NOMO-1 treated with dmso at 0.1 percent for 144 hours (cell line): ENCODE measurements around the gene LHX2.
"Not testable (repeated sequence)": the region's sequence is repeated elsewhere in the genome, so short reads cannot be mapped to it uniquely, and the experiment has no call there.

Experiments
- DNase-seq: peaks from one replicate; lab custom pipeline; 2025; ENCODE audit not compliant: unreplicated experiment; lab: John Stamatoyannopoulos, UW

The LHX2 gene, protein sequence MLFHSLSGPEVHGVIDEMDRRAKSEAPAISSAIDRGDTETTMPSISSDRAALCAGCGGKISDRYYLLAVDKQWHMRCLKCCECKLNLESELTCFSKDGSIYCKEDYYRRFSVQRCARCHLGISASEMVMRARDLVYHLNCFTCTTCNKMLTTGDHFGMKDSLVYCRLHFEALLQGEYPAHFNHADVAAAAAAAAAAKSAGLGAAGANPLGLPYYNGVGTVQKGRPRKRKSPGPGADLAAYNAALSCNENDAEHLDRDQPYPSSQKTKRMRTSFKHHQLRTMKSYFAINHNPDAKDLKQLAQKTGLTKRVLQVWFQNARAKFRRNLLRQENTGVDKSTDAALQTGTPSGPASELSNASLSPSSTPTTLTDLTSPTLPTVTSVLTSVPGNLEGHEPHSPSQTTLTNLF

DNA sequence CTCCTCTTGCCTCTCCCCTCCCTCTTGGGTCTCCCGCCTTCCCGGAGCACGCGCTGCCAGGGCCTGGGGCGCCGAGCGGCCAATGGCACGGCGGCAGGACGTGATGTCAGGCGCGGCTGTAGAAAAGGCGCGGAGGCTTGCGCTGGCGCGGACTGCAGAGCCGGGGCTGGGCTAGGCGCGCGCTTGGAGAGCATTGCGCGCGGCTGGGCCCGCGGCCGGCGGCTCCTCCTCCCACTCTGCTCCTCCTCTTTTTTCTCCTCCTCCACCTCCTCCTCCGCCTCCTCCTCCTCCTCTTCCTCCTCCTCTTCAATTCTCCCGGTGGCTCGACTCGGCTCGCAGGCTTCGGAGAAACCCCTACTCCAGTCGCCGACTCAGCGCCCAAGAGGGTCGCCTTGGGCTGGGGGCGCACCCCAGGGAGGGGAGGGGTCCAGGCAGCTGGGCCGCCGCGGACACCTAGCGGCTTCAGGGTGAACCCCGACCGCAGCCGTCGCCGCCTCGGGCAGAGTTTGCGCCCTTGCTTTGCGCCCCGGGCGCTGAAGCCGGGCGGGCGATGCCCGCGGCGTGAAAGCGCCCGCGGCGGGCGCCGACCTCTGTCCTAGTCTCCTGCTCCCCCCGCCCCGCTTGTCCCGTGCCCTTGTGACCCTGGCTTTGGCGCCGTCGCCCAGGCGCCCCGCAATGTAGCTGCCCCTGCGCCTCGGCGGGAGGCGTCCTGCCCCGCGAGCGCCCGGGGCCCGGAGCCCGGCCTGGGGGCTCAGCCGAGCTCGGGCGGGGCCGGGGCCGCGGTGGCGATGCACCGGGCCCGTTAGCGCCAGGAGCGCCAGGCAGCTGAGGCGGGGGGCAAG lies at the start of gene LHX2:
LHX2 (plus strand) TSS at position 309 of the 842 bp plus-strand sequence. CDS start 581 bp downstream, outside the sequence.
- peak; percentile 48 for DNase-seq

DNA sequence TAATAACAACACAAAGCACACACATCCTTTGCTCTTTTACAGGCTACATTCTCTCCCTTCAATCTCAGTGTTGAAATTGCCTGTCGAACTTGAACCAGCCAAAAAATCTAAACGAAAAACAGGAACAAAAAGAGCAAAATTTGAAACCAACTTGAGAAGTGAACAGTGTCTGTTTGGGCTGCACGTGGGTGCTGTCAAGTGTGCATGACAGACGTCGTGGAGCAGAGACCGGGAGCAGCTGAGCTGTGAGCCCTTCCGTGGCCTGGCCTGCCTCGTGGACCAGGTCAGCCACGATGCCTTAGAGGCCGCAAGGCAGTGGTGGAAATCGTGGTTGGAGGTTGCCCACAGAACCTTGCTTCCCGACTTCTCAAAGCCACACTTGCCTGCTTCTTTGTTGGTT lies 46.8 kb upstream of the LHX2 start:
- peak; percentile 8 for DNase-seq

DNA sequence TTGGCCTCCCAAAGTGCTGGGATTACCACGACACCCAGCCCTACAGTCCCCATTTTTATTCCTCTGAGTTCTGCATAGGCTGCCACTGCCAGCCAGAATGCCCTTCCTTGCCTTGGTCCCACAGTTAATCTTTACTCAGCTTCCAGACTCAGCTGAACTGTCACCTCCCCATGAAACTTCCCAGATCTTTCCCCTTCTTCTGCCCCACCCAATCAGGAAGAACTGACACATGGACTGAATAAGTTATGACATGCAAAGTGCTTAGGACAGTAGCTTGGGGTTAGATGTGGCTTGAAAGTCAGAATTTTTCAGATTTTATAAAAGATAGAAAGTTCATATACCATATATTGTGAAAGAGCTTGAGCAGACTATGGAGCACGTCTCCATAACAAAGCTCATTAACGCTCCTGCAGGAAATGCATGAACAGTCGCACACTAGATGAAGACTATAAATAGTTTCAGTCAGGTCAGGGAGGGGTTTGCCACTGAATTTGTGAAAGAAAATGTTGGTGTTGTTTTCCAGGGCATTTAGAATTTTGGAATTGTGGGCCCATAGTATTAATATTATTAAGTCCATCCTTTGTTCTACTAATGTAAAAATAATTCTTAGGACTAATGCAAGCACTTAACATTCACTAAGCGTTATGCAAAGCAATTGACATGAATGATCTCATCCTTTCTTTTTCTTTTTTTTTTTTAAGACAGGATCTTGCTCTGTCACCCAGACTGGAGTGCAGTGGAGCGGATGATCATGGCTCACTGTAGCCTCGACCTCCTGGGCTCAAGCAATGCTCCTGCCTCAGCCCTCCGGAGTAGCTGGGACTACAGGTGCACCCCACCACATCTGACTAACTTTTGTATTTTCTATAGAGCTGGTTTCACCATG lies 45.5 kb upstream of the LHX2 start:
- no peak for DNase-seq

DNA sequence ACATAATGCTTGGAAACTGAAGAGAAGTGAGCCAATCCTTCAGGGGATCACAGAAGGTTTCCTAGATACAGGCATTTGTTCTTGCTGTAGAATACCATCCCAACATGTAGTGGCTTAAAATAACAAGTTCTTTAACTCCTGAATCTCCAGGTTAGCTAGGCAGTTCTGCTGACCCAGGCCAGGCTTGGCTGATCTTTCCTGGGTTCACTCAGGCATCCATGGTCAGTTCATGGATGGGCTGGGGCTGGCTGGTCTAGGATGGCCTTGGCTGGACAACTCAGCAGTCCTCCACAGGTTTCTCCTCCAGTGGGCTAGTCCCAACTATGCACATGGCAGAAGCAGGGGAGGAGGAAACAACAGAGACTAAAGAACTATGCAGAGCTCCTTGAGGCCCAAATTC lies 44.2 kb upstream of the LHX2 start:
- no peak for DNase-seq

GRCh38 chr9:123972618-123973017 lies 39.0 kb upstream of the LHX2 start:
- DNase-seq, result no peak

- DNase-seq, result no peak
Measured at GRCh38 chr9:123973590-123974223, 37.9 kb upstream of the LHX2 start.

DNA sequence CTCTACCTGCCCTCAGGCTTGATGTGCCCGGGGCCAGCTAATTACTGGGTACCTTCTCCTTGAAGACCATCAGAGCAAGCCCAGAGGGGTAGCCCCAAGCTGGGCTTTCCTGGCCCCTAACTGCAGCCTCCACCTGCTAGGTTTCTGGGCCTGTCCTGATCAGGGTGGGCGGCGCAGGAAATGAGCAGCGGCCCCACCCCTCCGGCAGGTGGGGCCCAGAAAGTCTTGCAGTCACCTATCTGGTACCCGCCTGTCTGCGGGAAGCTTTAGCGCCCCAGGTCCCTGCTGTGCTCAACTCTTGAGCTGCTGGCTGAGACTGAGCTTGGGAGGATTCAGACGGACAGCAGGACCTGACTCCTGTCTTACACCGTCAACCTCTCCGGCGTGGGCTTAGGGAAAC lies 37.1 kb upstream of the LHX2 start:
- DNase-seq, result no peak

- no peak for DNase-seq
Measured at GRCh38 chr9:123975871-123976270, 35.7 kb upstream of the LHX2 start.

DNA sequence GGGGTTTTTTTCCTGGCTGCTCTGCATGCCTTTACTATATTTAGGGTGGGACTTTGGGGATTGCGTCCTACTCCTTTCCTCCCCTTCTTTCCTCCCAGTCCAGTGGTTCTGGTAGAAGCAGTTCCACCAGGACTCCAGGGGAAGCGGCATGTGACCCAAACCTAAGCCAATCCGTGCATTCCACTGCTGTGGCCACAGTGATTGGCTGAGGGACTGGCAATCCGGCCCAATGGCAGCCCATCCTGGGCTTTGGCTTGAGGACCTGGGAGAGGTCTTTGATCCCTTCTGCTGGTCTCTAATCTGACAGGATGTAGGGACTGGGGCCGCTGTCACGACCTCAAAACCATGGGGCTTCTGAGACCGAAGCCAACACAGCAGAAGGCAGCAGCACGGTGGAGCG lies 35.0 kb upstream of the LHX2 start:
- DNase-seq, result not testable (repeated sequence)

DNA sequence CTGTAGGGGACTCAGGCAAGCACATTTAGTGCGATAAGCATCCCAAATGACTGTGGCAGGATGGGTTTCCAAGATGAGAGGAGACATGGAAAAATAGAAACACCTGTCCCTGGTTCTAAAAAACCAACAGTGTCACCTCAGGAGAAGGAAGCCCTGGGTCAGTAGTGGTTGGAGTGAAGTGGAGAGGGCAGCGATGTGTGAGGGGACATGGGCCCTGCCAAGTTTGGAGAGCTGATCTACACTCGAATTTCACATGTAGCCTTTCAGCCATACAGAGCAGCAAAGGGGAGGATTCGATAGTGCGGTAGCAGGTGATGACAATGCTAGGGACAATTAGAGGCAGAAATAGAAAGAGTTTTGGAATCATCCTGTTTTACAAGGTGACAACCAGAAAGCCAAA lies 32.6 kb upstream of the LHX2 start:
- no peak for DNase-seq

DNA sequence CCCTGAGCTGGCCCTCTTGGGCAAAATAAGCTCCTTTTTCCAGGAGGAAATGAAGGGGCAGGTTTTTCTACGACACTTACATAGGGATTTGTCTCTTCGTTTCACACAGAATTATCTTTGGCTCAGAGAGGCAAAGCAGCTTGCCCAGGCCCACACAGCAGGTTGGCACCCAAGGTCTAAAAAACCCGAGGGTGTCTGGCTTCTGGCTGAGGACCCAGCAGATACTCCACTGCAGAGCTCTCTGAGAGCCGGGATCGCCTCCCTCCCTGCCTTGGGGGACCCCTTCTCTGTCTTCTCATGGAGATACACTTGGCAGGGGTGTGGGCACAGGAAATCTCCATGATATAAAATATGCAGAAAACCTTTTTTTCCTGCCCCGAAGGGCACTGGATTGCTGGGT lies 29.0 kb upstream of the LHX2 start:
- no peak for DNase-seq

- DNase-seq, result no peak
Measured at GRCh38 chr9:123983047-123983446, 28.5 kb upstream of the LHX2 start.

DNA sequence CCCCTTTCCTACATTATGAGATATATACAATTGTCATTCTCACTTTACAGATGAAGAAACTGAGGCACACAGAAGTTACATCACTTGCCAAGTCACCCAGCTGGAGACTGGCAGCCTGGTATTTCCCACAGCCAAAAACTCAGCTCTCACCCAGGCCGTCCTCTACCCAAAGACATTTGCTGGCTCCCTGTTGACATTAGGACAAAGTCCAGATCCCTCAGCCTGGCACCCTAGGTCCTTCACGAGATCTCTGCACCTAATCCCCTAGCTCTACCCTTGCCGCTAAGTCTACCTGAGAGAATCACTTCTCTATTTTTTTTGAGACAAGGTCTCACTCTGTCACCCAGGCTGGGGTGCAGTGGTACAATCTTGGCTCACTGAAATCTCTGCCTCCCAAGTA lies 26.8 kb upstream of the LHX2 start:
- no peak for DNase-seq

- DNase-seq, result no peak
Measured at GRCh38 chr9:123985869-123986268, 25.7 kb upstream of the LHX2 start.

- DNase-seq, result no peak
Measured at GRCh38 chr9:123990427-123990826, 21.1 kb upstream of the LHX2 start.

DNA sequence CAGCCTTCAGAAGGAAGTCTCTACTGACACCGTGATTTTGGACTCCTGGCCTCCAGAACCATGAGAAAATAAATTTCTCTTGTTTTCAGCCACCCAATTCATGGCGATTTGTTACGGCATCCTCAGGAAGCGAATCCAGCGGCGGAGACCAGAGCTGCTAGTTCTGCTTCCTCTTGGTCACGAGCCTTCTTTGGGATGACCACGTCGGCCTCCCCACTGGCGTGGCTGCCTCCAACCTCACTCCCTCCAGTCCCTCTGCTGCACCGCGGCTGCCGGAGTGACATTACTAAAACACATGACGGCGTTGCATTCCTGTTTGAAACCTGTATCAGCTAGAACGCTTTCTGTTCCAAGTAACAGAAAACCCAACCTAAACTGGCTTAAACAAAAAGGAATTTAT lies 18.9 kb upstream of the LHX2 start:
- DNase-seq, result not testable (repeated sequence)

GRCh38 chr9:123996731-123997421 lies 14.7 kb upstream of the LHX2 start:
- DNase-seq, result no peak

DNA sequence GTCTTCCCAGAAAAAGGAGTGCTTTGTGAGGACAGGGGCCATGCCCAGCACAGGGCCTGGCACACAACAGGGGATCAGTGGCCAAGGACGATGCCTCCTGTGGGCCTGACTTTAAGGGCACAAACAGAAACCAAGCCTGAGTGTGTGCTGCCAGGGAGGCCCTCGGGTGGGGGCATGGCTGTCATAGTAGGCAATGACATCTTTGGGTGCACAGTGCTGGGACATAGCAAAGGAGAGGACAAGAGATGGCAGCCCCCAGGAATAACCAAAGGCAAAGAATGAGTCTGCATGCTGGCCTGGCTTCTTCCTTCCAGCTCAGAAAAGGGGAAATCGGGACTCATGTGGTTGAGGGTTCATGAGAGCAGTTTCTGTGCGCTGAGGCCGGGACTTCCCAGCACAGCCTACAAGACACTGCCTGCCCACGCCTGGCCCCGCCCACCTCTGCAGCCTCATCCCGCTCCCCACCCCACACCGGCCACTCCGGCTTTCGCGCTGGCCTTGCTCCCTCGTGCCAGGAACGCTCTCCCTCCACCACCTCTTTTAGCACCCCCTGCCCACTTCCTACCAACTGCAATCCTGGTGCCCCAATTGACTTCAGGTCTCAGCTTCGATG lies 13.8 kb upstream of the LHX2 start:
- peak; percentile 44 for DNase-seq

- no peak for DNase-seq
Measured at GRCh38 chr9:123998278-123998925, 13.2 kb upstream of the LHX2 start.
